Measurements from ENCODE around the gene PLCB1.

The PLCB1 gene

DNA sequence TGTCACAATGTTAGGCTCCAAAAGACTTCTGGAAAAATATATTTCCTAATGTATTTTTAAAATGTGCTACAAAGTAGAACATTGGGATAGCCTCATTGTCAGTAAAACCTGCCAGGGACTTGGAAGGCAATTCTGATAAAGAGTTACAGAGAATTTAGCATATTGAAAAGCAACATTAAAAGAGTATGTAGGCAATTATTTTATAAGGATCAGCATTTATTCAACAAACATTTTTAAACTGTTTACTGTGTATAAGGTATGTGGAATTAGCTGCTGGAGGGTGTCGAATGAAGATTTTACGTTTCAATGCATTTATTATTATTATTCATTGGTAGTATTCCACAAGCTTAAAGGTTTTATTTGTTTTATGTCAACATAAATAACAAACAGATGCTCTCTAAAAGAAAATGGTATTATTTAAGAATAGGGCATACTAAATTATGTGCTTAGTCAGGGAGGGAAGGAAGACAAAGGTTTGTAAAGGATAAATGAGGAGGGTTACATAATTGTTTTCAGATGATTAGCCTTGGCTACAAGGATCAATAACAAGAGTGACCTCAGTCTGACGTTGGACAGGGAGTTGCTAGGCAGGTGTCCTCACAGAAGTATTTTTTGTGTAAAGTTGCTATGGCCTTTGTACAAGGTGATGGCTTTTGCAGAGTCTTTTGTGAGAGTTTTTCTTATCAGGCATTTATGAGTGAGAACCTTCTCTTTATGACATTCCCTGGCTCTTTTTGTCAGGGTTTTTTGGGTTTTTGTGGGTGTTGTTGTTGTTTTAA is 623.5 kb downstream of the PLCB1 start:
- no peak for DNase-seq

DNA sequence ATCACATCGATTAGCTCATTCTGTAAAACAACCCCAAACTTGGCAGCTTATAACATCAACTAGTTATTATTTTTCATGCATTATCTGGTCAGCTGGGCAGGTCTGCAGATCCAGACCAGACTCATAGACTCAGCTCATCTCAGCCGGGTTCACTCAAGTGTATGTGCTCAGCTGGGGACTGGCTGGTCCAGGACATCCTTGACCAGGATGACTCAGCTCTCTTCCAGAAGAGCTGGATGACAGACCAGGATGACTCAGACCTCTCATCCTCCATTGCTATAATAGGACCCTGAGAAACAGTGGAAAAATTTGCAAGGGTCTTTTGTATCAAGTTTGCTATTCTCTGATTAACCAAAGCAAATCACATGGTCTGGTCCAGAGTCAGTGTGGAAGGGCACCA is 624.3 kb downstream of the PLCB1 start:
- no peak for DNase-seq

DNA sequence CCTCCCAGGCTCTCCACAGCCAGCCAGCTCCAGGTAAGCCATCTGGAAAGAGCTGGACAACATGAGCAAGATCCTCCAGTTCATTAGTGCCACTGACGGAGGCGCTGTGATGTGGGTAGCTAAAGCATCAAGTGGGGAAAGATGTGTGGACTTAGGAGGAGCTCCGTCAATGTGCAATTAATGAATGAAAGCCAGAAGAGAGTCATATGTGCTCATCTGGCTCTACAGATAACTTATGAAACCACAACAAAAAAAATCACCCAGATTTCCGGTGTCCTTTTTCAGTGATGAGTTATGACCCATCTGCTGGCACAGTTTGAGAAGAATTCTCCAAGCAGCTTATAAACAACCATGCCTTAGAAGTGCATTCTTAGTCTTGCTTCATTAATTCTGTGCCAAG is 625.1 kb downstream of the PLCB1 start:
- DNase-seq = no peak

DNA sequence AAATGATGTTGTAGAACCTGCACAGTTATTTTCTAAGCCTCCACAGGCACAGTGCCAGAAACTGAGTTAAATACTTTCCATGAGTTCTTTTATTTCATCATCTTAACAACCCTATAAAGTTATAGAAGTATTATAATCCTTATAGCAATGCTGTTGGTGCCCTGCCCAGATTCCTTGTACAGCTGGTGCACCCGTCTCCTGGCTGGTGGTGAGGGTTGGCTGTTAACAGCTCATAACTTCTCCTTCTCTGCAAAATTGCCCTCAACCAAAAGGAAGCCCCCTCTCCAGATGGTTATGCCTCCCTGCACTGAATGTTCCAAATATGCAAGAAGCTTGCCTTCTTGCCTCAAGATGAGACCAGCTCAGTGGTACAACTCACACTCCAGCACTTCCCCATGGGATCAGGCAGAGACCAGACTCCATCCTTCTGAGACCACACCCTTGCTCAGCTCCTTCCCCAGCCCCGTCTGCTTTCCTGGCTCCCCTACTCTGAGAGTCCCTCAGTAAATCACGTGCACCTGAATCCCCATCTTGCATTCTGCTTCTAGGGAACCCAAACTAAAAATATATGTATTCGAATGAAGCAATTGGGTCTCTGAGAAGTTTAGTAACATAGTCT is 632.4 kb downstream of the PLCB1 start:
- DNase-seq = no peak

DNA sequence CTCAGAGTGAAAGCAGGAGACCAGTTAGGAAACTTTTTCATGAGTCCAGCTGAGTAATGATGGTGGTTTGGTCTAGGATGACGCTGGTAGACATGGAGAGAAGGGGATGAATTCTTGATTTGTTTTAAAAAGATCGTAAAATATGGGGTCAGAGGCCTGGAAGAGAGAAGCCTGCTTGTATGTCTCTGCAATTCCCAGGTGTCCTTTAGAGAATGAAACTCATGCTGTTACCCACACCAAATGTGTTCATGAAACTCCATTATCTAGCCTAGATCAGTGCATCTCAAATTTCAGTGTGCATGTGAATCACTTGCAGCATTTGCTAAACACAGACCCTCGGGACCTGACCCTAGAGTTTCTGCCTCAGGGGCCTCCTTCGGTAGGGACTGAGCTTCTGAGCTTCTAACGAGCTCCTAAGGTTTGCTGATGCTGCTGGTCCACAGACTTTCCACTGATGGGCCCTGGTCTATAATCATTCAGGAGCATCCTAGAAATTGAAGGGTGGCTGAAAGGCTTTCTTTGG is 634.9 kb downstream of the PLCB1 start:
- DNase-seq = no peak

DNA sequence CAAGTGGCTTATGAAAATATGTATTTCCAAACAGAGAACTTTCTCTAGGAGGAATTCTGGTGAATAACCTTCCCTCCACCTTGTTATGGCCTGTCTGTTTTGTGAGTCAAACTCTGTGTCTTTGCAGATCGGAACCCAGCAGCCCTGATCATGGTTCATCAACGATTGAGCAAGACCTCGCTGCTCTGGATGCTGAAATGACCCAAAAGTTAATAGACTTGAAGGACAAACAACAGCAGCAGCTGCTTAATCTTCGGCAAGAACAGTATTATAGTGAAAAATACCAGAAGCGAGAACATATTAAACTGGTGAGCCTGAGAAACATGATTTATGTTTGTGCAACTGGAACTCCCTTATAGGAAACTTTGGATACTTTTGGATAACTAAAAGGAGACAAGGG is 642.3 kb downstream of the PLCB1 start:
- no peak for DNase-seq

DNA sequence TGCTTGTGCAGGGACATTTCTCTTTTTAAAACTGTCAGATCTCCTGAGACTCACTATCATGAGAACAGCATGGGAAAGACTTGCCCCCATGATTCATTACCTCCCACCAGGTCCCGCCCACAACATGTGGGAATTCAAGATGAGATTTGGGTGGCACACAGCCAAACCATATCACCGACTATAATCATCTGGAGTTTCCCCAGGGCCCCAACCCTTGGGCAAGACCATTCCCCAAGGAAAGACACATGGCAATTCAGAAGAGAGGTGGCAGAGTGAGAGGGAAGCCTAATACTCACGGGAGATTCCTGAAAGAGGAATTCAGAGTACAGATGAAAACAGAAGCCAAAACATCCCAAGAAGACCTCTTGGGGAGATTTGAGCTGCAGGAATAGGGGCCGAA is 645.8 kb downstream of the PLCB1 start:
- DNase-seq = no peak

DNA sequence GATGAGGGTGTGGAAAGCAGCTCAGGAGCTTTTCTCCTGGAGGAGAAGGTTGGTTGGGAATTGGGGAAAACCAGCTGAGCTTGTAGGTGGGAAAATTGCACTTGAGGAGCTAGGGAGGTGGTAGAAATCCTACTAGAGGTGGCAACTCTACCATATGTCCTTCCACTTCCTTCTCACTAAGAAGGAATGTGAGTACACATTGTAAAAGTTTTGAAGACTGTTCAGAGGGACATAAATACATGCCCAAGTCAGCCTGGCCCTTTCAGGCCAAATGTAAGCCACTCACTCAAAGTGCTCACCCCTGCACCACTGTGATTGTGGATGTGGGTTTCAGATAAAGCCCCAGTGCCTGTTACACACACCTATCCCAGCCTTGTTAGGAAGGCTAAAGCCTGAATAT is 646.3 kb downstream of the PLCB1 start:
- no peak for DNase-seq

DNA sequence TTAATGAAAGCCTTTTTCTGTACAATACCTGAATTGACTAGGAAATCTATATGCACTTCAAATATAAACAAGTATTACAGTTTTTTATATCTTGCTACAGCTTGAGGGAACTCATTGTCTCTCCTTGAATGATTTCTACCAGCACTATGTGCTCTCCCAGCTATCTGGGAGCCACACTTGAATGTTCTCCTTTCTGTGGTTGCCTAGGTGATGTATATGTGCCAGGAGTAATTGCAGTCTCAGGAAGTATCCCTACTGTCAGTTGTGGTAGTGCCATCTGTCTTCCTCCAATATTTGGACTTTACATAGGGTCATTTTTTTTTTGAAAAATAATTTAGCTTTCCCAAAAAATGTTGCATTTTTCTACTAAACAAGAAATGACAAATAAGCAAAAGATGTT is 648.8 kb downstream of the PLCB1 start:
- DNase-seq = no peak

DNA sequence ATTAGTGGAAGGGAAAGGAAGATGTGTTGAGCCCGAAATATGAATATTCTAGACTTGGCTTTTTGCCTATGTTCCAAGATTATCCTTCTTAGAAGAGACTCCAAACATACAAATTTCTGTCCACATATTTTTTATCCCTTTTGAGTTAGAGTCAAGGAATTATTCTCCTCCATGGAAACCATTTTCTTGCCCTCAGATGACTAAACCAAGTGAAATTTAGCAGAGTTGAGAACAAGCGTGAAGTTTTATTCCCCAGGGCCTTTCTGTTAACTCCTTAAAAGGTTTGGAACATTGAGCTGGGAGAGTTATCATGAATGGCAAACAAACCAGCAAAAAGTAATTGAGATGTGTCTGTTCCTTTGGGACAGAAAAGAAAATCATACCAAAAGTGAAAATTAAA is 650.7 kb downstream of the PLCB1 start:
- DNase-seq = no peak

DNA sequence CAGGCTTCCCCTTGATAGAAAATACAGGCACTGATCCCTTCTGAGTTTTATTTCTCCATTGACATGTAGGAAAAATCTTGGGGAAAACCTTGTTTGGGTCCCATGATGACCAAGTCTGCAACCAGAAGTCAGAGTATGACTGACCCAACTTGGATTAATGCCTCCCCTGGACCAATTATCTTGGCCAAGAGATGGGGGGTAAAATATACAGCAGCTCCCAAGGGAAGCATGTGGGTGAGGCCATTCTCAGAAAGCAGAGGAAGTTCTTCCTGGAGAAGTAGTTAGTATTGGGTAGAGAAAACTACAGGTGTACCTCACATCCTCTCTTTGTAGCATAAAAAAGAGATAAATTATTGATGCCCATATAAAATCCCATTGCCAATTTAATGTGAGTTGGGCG is 651.7 kb downstream of the PLCB1 start:
- DNase-seq = no peak

DNA sequence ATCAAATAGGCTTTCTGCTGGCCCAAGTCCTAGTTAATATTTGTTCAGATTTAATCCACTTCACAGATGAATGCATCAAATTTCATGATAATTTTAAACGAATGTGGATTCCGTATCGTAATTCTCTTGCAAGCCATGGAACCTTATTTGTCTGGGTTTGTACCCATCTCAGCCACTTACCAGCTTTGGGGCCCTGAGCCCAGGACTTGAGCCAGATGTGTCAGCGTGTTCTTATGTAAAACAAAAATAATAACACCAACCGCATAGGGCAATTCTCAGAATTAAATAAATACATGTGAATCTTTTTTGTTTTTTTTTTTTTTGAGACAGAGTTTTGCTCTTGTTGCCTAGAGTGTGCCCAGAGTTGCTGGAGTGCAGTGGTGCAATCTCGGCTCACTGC is 654.3 kb downstream of the PLCB1 start:
- DNase-seq = no peak

DNA sequence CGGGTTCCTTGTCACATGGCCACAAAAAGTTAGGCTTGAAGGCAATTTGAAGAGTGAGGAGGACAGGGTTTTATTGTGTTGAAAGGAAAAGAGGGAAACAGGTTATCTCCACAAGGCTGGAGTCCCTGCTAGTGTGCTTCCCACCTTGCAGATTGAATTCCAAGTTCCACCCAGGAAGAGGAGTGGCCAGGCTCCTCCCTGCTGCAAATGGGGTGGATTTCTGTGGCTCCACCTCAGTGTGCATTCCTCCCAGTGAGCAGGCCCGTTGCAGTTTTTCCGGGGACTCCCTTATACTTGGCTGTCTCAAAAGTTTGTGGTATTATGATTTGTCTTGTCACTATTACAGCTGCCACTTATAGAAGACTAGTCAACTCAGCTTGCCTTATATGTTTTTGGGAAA is 655.0 kb downstream of the PLCB1 start:
- no peak for DNase-seq

DNA sequence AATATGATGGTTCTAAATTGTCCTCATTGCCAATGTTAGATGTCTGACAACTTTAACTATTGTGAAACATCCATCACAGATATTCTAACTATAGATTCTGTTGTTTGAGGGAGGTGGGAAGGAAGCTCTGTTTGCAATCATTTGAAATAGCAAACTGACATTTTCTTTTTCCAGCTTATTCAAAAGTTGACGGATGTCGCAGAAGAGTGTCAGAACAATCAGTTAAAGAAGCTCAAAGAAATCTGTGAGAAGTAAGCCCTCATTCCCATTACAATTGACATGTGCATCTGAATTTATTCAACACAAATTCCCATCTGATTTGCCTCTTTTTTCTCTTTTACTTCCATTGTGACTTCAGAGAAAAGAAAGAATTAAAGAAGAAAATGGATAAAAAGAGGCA is 656.2 kb downstream of the PLCB1 start:
- DNase-seq = no peak

DNA sequence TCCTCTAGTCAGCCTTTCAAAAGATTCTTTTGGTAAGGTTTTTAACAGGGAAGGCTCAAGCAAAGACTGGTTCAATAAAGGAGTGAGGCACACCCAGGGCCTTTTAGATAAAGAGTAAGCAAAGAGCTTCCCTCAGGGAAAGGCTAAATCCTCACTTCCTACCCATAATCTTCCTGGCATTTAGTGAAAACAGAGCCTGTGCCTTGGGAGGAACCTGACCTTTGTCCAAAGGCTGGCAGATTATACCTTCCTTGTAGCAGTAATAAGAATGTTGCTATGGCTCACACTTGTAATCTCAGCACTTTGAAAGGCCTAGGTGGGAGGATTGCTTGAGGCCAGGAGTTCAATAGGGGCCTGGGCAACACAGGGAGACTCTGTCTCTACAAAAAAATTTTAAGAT is 656.8 kb downstream of the PLCB1 start:
- DNase-seq = no peak

DNA sequence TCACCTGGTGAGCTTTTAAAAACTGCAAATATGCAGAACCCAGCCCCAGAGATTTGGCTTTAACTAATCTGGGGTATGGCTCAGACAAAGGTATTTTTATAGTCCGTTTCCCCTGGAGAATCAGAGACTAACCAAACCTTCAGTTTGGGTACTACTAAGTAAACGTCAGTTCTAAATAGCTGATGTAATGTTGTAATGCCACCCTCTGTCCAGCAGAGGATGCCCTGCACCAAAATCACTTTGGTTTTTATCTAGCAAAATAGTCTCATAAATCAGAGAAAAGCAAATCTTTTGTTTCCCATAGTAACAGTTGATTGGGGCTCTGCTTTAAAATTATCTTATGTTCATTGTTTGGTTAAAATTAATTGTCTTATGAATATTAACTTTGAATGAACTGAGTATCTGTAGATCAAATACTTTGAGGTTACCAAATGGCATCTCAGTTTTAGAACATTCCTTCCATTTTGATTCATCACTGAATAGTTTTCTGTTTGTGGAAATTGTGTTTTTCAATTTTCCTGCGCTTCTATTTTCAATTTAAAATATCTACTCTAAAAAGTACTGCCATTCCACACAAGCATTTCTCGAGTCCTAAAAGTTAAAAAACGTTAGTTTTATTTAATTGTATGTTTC is 658.5 kb downstream of the PLCB1 start:
- DNase-seq = peak; percentile 12

DNA sequence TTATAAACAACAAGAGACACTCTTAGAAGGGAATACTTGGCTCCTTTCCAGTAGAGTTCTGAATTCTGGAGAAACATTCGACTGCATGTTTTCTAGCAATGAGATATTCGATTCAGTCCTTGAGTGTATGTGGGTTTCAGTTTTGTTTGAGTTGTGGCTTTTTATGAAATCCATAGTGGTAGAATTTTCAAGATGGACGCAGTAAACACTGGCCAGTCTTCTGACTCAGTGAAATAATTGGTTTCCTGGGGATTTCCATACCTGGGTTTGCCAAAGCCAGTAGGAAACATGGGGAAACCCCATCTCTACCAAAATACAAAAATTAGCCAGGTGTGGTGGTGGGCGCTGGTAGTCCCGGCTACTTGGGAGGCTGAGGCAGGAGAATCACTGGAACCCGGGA is 663.3 kb downstream of the PLCB1 start:
- no peak for DNase-seq

DNA sequence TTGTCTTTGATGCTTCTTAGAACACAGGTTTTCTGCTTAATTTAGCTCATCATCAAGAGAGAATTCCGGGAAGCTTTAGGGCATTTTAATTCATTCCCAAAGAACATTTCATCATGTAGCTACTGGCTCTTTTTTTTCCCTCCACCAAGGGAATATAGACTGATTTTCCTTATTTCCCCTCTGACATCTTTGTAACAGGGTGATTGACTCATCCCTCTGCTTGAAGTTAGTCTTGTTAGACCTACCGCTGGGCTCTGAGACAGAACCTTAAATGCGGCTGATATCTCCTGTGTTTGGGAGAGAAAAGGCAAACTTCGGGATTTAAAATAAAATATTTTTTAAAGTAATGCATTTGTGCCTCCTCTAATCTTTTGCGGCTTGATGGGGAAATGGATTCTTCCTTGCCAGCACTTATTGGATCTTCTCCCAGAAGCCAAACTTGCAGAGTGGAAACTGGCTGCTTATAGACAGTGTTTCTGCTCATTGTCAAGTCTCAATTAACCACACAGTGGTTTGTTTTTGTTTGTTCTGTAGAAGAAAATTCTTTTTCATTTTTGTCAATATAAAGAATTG is 664.1 kb downstream of the PLCB1 start:
- no peak for DNase-seq

DNA sequence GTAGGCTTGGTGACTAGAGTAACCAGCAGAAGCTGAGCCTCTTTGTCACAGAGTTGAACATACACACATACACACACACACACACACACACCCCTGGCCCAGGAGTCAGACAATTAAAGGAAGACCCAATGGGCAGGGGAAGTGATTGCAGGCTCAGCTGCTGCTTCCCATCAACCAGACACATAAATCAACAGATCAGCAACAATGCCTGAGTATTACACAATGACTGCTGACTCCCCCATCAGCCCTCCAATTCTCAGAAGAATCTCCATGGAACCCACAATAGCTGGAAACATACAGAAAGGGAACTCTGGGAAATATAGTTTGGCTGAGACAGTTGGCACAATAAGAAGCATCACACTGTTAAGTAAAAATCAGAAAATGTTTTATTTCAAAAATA is 666.4 kb downstream of the PLCB1 start:
- DNase-seq = no peak

DNA sequence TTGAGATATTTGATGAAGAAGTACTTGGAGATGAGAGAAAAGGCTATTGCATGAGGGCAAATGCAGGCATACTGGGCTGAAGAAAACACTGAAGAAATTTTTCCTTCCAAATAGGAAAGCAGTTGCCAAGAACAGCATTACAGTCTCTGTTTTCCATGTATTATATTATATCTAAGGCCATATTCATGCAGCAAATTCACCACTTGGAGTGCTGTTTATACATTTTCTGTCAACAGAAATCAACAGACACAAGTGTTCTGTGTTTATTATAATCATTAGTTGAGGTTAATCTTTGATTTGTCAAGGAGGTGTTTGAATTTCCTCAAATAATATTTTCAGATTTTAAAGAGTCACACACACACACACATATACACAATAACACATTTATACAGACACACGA is 668.0 kb downstream of the PLCB1 start:
- no peak for DNase-seq

DNA sequence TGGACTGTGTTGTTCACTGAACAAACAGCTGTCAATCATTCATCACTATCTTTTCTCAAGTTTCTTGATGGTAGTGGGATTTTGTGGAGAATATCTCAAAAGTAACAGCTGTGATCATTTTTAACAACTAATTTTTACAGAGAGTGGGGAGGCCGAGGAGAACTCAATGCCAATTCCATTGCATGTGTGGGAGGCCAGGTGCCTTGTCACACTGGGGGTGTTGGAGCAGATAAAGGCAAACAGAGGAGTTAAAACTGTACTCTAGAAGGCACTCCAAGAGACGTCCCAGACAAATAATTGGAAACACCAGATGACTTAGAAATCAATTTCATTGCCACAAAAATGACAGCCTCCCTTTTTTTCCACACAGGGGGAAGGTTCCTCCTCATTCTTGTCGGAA is 669.6 kb downstream of the PLCB1 start:
- no peak for DNase-seq

DNA sequence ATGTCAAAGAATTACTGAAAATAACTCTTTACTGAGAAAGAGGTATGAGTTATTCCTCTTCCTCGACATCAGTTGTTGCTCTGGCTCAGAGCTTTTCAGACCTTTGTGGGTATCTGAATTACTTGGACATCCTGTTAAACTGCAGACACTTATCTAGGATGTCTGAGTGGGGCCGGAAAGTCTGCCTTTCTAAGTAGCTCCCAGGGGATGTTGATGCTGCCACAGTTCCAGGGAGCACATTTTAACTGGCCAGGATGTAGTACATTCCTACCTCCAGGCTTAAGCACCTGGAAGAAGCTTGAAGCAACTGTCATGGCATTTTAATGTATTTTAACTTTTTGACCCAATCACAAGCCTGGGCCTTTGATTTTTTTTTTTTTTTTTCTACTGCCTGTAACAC is 671.0 kb downstream of the PLCB1 start:
- DNase-seq = peak; percentile 22

DNA sequence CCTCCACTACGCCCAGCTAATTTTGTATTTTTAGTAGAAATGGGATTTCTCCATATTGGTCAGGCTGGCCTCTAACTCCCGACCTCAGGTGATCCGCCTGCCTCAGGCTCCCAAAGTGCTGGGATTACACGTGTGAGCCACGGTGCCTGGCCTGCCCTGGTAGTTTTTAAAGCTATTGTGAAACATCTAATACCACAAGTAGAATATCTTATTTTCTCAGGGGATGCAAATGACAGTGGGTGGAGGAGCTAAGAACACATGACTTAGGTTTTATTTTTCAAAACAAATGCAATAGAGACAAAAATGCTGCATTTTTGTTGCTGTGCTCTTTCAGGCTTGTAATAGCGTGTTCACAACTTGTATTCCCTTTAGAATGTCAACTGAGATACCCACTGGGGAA is 671.9 kb downstream of the PLCB1 start:
- DNase-seq = no peak
